GDM1 (cell line): ENCODE results near the gene ASTL.
A peak's percentile ranks its signal among the peaks of the same experiment; 100 is the strongest.
"Not testable (repeated sequence)": the region's sequence is repeated elsewhere in the genome, so short reads cannot be mapped to it uniquely, and the experiment has no call there.

Experiments
- DNase-seq: peaks from one replicate; lab custom pipeline; 2025; lab: John Stamatoyannopoulos, UW

Gene ASTL

DNA sequence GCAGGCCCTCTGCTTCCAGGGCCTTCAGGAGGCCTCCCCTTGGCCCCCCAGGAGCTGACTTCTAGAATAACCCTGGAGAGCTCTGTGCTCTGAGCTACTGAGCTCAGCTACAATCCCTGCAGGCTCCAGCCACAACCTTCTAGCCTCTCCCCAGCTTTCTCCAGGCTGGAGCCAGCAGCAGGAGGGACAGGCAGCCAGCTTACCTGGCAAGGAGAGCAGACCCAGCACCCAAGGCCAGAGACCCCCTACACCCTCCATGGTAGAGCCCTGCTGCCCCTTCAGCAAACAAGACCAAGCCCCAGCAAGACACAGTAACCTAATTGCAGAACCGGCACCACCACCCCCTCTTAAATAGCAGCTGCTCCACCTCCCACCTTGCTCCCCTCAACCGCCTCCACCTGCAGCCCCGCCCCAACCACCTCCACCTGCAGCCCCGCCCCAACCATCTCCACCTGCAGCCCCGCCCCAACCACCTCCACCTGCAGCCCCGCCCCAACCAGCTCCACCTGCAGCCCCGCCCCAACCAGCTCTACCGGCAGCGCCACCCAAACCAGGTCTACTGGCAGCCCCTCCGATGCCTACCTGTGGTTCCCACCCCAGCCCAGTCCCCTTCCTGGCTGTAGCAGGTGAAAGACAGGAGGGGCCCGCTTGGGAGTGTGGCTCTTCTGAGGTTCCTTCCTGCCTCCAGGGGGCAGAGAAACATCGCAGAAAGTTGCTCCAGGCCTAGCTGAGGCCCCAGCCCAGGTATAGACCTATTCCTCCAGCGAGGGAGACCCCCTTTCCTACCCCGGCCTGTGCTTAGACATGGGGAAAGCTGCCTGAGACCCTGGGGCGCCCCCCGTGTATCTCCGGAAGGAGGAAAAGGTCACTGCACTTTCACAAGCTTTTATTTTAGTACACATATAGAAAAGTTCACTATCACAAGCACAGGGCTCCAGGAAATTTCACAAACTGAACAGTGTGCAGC is at the start of gene ASTL:
Gene ASTL, minus strand, starts transcription at position 324 of the 967 bp plus-strand sequence. Its CDS starts 66 bp downstream, at position 258.
- DNase-seq: no peak

DNA sequence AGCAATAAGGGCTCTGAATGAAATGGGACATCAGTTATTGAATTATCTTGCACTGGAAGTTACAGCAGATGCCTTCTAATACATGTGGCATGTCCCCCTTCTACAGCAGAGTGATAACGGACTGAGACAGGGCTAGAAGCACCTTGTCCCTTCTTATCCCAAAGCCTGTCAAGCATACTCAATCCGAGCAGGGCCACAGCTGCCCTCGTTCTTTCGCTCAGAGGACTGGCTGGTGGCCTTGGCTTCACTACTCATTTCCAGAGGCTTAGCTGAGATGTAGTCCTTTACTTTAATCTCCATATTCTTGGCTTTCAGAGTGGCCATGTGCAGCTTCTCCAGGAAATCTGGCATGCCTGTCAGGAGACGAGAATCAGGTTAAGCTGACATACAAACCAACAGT is 48.3 kb upstream of the ASTL start:
- DNase-seq: no peak

DNA sequence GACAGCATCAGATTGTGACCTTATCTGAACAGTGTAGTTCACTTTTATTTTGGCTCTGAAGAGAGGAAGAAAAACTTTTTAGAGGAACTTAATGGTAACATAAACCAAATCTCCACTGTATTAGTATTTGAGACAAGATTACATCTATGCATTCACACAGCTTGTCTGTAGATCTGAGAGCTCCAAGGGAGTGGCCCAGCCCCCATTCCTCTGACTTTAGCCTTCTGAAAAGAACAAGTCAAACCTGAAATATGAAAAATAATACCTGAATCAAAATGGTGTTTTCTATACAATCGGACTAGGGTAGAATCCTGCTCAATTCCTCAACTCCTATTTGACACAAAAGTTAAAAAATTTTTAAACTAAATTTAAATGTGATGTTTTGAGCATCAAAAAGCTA is 47.2 kb upstream of the ASTL start:
- DNase-seq: no peak

DNA sequence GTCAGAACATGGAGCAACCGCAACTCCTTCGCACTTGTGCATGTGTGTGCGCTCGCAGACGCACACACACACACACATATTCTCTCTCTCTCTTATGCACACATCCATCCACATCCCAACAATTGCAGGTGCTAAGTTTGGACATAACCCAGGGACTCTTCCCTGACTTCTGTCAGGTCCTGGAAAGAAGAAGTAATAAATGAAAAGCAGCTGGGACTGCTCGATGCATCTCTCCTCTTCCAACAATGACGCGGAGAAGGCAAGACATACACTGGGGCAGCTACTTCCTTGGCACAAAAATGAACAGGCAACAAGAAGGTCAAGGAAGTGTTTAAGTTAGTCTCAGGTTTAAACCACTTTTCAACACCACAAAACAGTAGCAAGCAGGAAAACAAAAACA is 46.7 kb upstream of the ASTL start:
- DNase-seq: no peak

DNA sequence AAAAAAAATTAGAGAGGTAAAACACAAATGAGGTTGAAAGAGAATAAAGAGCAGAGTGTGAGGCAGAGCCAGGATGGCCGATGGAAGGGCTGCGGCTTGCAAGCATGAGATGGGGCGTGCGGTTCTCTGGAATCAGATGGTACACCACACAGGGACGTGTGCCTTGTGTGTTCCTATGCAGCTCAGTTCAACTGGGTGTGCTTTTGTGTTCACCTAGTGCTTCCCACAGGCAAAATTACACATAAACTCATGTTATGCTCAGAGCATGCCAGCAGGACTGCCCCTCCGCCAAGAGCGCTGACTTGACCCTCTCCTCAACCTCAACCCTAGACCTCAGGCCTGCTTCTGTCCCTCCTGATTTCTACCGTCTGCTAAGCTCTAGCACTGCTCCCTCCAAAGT is 45.9 kb upstream of the ASTL start:
- DNase-seq: no peak

DNA sequence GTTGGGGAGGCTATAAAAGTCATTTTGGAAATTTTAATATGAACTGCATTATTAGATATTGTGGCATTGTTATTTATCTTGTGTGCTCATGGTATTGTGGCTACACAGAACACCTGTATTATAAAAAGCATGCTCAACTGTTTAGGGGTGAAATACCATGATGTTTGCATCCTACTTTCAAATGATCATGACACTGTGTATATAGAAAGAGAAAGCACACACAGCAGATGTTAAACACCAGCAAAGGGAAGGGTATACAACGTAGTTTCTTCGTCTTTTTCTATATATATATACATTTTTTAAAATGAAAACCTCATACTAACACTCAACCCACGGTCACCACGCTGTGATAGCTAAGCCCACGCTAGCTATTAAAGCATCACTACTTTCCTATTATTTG is 43.2 kb upstream of the ASTL start:
- DNase-seq: no peak

DNA sequence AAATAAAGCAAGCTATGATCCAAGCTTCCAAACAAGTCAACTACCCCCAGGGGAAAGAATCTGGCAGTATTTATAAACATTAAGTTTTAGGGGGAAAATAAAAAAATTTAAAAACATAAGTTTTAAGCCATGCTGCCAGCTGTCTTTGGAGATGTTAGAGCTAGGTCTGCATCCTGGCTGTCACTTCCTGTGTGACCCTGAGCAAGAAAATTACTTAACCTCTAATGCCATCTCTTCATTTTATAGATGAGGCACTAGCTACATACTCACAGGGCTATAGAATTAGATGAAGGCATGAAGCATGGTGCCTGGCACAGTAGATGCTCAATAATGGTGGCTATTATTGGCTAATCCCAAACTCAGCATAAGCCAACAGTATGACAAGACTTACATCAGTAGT is 42.2 kb upstream of the ASTL start:
- no peak for DNase-seq

DNA sequence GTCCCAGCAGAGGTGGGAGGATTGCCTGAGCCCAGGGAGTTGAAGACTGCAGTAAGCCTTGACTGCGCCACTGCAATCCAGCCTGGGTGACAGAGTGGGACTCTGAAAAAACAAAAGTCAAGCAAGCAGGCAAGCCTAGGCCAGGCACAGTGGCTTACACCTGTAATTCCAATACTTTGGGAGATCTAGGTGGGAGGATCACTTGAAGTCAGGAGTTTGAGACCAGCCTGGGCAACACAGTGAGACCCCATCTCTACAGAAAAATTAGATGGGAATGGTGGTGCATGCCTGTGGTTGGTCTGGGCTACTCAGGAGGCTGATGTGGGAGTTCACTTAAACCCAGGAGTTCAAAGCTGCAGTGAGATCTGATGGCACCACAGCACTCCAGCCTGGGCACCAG is 41.7 kb upstream of the ASTL start:
- no peak for DNase-seq

DNA sequence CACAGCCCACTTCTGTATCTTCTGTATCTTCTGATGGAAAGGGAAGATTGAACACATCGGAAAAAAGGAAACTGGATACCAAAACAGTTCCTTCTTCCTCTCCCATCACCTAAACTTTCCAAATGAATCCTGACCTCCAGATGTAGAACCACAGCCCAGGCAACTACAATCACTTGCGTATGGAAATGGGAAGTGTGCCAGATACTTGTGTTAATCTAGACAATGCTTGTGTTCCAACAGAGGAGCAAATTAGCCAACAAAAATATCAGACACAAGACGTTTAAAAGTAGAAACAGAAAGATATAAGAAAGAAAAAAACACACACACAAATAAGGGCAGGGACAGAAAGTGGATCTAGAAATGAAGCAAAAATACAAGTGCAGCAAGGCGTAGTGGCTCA is 38.4 kb upstream of the ASTL start:
- no peak for DNase-seq

DNA sequence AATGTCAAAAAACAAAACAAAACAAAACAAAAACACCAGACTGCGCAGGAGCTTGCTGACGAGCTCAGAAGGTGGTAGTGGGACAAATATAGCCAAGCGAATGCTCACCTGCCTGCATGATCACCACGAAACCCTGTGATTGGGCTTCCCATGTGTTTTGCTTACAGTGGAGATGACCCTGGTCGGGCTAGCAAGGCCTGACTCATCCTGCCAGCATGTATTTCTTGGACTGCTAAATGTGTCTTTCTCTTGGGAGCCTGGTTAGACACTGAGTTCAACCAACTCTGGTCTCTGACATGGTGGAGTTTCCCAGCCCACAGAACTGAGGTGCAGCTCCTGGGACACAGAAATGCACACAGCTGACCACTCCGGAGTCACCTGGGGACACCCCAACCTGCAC is 37.6 kb upstream of the ASTL start:
- DNase-seq: no peak

DNA sequence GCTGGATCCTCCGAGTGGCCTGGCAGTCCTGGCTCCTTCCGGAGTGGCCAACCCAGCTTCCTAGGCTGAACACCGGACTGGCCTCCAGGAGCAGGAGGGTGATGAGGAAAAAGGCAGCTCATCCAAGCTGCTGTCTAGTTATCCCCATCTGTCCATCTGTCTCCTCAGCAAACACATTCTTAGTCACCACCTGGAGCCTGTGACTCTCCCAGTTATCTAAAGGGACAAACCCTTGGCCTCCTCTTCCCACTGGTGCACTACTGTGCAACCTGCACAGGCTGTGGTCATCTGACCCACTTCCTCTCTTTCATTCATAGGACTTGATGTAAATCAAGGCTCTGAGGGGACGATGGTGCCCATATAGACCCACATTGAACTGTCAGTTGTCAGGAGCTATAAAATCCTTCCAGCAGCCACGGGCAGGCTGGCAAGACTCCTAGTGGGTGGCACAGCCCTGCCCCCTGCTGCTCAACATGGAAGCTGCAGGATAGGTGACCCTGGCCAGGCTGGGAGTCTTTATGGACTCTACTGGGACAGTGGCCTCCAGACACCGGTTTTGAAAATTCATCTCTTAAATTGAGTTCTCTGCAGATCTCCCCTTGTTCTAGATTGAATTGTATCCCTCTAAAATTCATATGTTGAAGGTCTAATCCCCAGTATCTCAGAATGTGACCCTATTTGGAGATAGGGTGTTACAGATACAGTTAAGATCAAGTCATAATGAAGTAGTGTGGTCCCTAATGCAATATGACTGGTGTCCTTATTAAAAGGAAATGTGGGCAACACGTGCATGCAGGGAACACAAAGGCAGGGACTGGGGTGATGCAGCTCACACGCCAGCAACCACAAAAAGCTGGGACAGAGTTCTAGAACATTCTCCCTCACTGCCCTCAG is 36.2 kb upstream of the ASTL start:
- peak; percentile 58 for DNase-seq

DNA sequence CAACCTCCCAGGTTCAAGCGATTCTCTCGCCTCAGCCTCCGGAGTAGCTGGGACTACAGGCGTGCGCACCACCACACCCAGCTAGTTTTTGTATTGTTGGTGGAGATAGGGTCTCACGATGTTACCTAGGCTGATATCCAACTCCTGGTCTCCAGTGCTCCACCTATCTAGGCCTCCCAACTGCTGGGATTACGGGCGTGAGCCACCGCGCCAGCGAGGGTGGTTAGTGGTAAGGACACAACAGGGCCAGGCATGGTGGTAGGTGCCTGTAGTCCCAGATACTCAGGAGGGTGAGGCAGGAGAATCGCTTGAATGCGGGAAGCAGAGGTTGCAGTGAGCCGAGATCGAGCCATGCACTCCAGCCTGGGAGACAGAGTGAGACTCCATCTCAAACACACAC is 33.5 kb upstream of the ASTL start:
- no peak for DNase-seq

DNA sequence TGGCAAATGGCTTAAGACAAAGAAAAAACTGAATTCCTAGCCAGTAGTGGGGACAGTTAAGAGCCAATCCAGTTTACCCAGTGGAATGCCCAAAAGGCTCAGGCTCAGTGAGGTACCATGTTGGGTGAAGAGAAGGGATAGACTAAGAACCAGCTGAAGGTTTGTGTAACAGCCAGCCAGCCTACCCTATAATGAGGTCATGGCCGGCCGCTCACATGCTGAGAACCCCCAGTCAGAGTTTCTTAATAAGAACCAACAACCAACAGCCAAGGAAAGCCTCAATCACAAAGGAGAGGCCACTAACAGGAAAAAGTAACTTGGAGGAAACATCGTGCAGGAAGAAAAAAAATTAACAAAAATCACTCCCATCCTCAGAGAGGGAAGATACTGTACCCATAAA is 32.3 kb upstream of the ASTL start:
- DNase-seq: no peak

DNA sequence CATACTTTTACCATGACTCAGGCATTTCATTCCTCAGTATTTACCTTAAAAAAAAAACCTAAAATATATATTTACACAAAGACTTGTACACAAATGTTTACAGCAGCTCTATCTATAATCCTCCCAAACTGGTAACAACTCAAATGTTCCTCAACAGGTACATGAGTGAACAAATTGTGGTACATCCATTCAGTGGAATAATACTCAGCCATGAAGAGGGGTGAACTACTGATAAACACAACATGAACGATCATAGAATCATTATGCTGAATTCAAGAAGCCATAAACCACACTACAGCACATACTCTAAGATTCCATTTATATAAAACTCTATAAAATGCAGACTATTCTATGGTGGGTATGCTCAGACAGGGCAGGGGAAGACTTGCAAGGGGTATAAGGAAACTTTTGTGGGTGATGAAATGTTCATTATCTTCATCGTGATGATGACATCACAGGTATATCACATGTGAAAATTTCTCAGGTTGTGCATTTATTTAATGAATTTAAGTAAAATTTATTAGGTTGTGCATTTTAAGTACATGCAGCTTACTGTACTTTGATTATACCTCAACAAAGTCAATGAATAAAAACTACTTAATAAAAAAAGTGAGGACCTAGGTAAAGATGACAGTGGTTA is 31.7 kb upstream of the ASTL start:
- DNase-seq: no peak

DNA sequence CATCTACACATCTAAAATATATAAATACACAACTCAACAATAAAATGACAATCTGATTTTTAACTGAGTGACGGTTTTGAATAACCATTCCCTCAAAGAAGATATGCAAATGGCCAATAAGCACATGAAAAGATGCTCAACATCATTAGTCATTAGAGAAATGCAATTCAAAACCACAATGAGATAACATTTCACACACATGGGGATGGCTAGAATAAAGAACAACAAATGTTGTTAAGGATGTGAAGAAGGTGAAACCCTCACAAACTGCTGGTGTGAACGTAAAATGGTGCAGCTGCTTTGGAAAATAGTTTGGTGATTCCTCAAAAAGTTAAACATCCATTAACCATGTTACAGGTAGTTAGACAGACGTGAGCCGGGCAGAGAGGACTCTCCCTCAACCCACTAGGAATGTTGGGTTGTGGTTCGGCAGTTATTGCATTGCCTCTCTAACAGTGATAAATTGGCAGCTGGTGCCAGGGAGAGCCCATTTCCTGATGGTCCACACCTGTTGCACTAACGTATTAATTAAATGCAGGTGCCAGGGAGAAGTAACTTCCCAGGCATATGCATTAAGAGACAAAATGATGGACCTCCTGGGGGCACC is 29.2 kb upstream of the ASTL start:
- DNase-seq: no peak

DNA sequence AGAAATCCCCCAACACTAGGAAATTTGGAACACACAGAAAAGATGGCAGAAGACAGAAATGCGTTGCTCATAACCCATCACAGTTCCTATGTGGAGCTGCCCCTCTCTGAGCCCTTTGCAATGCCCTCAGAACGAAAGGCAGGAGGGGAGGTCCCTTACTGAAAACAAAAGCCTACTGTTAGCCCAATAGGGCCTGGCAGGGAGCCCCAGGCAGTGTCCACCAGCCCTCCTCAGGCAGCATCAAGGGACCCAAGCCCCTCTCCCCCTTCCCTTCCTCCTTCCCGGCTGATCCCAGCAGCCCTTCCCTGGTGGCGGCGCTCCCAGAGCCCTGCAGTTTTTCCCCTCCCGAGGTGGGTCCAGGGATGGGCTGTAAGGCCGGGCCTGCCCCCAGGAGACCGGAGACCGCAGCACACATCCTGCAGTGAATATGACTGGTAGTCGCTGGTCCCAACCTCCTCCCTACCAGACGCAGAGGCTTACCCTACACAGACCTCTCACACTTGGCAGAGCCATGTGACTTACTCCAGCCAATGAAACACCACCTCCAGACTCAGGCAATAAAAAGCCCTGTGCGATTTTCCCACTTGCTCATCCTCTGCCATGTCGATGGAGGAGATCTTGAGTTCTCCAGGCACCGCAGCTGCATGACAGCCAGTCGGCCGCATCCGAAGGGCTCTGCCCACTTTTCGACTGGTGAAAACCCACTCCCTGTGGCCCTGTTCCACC is 26.3 kb upstream of the ASTL start:
- DNase-seq: no peak

DNA sequence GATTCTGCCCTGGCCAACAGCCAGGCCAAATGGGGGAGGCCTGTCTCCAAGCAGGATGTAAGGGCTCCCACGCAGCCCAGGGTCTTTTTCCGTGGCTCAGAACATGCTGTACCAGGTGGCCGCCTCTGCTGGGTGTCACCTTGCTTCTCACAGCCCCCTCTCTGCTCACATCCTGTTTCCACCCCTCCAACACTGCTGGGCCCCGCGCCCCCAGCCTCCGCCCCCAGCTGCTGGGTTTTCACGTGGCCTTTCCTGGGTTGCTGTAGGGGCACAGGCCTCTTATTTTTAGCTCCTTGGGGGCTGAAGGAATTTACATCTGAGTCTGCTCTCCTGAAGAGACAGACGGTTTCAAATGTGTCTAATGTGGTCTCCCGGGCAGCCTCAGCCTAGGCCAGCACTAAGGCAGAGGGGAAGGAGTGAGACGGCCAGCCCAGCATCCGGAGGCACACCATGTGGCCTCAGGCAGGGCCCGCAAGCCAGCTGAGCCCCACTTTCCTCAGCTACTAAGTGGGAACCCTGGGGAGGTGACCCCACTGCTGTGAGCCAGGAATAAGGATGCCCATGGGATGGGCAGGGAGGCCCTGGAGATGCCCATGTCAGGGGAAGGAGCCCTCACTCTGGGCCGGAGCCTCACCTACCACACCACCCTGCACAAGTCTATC is 25.6 kb upstream of the ASTL start:
- DNase-seq: no peak

DNA sequence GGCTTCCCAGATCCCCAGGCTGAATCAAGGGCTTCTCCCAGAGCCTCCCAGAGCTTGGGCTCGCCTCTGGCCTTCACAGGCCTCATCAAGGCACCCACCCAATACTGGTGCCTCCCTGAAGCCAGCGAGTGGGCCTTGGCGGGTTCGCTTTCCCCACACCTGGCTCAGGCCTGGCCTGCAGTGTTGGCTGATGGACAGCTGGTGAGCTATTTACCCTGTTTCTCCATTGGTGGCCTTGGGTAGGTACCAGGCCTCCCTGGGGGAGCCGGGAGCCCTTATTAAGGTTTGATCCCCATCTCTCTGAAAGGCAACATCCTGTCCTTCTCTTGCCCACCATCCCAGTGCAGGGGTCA is 25.1 kb upstream of the ASTL start:
- DNase-seq: no peak

DNA sequence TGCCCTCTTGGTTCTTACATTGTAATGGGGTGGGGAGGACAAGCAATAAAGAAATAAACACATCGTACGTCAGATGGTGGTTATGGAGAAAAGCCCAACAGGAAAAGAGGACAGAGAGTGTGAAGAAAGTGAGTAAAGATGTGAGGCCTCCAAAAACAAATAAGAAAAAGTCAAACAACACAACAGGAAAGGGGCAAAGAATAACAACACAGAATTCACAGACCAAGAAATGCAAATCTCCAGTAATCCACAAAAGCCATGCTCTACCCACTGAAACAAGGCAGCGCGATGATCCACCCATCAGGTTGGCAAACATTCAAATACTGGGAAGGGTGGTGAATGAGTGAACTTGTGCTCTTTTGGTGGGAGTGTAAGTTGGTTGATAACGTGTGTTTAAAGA is 23.6 kb upstream of the ASTL start:
- DNase-seq: no peak

DNA sequence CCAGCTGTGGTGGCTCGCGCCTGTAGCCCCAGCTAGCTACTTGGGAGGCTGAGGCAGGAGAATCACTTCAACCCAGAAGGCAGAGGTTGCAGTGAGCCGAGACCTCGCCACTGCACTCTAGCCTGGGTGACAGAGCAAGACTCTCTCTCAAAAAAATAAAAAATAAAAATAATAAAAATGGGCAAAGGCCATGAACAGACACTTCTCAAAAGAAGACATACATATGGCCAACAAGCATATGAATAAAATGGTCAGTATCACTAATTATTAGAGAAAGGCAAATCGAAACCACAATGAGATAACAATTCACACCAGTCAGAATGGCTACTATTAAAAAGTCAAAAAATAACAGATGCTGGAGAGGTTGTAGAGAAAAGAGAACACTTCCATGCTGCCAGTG is 22.1 kb upstream of the ASTL start:
- not testable (repeated sequence) for DNase-seq
